BE2C (cell line): ENCODE data around the gene SLC6A9.
A peak's percentile ranks its signal among the peaks of the same experiment; 100 is the strongest.

ENCODE experiments used
- DNase-seq: peaks from one replicate; pipeline ENCODE4 v3.0.0-alpha.2; 2020
- H3K27me3 ChIP-seq: fragments of 250-450 bp; sonication (Bioruptor Pico); 2 replicates; pipeline ENCODE4 v1.5.1; 2020; ENCODE audit warnings: mild to moderate bottlenecking
- H3K36me3 ChIP-seq: fragments of 250-450 bp; sonication (Bioruptor Pico); 2 replicates; pipeline ENCODE4 v1.5.1; 2020; ENCODE audit warnings: mild to moderate bottlenecking
- H3K4me1 ChIP-seq: fragments of 250-450 bp; sonication (Bioruptor Pico); 2 replicates; pipeline ENCODE4 v1.5.1; 2020
- H3K4me3 ChIP-seq: 2 replicates; pipeline ENCODE4 v1.5.1; 2011; ENCODE audit warnings: low read depth, low read length
- H3K9me3 ChIP-seq: fragments of 250-450 bp; sonication (Bioruptor Pico); 2 replicates; pipeline ENCODE4 v1.5.1; 2020
- TF ChIP-seq, protein P1 (sequence below): IDR thresholded peaks from 2 replicates; pipeline ENCODE4 v1.5.1; 2012; ENCODE audit warnings: mild to moderate bottlenecking, low read depth, low read length

Gene SLC6A9

DNA sequence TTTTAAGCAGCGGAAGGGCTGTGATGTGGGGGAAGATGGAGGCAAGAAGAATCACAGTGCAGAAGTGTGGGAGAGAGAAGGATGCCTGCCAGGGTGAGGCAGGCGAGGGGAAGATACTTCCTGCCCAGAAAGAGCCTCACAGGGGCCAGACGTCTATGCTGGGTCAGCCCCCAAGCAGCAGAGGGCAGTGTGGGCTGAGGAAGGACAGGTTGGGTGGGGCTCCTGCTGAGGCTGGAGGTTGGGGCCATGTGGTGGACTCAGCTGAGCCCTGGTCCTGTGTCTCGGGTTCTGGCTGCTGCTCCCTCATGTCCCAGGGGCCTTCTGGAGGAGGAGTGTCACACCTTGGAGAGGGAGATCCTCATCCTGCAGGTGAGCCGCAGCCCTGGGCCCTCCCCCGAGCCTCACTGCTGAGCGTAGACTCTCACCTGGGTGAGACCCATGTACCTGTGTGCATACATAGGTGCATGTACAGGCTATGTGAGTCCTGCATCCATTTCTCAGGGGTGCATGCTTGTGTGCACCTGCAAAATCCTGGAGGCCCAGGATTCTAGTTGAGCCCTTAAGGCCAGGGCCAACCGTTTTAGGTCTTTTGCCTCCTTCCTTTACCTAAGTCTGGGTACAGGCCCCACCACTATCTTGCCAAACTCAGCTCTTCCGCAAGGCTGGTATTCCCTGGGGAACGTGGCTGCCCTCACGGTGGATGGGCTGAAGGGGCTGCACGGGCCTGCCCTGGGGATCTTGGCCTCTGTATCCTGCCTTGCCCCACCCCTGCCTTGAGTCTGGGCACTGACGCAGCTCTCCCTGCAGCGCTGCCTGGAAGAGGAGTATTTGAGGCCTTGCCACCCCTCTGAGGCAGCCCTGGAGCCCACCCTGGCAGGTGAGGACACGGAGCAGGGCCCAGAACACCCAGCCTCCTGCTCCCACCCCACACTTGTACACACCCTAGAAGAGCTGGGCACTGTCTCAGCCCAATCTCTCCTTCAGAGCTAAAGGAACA, 36.2 kb downstream of the SLC6A9 start:
- peak; percentile 61 for DNase-seq
- TF ChIP-seq, protein P1, sequence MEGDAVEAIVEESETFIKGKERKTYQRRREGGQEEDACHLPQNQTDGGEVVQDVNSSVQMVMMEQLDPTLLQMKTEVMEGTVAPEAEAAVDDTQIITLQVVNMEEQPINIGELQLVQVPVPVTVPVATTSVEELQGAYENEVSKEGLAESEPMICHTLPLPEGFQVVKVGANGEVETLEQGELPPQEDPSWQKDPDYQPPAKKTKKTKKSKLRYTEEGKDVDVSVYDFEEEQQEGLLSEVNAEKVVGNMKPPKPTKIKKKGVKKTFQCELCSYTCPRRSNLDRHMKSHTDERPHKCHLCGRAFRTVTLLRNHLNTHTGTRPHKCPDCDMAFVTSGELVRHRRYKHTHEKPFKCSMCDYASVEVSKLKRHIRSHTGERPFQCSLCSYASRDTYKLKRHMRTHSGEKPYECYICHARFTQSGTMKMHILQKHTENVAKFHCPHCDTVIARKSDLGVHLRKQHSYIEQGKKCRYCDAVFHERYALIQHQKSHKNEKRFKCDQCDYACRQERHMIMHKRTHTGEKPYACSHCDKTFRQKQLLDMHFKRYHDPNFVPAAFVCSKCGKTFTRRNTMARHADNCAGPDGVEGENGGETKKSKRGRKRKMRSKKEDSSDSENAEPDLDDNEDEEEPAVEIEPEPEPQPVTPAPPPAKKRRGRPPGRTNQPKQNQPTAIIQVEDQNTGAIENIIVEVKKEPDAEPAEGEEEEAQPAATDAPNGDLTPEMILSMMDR: peak; percentile 49
- Histone ChIP-seq H3K27me3 (no peaks in the 10 kb centered on the region), H3K4me3 (no peak overlapping the region), H3K9me3 (no peaks in the 10 kb centered on the region), H3K4me1 (peaks cover 19% of the 10 kb centered on the region), H3K36me3 (no peaks in the 10 kb centered on the region)

DNA sequence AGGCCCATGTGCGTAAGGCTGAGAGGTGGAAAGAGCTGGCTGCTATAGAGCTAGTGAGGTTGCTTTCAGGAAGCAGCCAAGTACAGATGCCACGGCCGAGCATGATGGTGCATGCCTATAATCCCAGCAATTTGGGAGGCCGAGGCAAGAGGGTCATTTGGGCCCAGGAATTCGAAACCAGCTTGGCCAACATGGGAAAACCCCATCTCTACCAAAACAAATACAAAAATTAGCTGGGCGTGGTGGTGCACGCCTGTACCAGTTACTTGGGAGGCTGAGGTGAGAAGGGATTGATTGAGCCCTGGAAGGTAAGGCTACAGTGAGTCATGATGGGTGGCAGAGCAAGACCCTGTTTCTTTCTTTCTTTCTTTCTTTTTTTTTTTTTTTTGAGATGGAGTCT, 37.2 kb downstream of the SLC6A9 start:
- Histone ChIP-seq H3K27me3 (no peaks in the 10 kb centered on the region), H3K4me1 (peaks cover 19% of the 10 kb centered on the region), H3K9me3 (no peaks in the 10 kb centered on the region), H3K4me3 (no peak overlapping the region), H3K36me3 (no peaks in the 10 kb centered on the region)
- TF ChIP-seq, protein P1: no peak
- DNase-seq: no peak

GRCh38 chr1:43993206-43993914, 37.9 kb downstream of the SLC6A9 start:
- no peaks in the 10 kb centered on the region for H3K9me3 ChIP-seq
- DNase-seq: no peak
- no peak overlapping the region for H3K4me3 ChIP-seq
- H3K27me3 ChIP-seq: no peaks in the 10 kb centered on the region
- no peaks in the 10 kb centered on the region for H3K36me3 ChIP-seq
- H3K4me1 ChIP-seq: peaks cover 19% of the 10 kb centered on the region
- TF ChIP-seq, protein P1: no peak

DNA sequence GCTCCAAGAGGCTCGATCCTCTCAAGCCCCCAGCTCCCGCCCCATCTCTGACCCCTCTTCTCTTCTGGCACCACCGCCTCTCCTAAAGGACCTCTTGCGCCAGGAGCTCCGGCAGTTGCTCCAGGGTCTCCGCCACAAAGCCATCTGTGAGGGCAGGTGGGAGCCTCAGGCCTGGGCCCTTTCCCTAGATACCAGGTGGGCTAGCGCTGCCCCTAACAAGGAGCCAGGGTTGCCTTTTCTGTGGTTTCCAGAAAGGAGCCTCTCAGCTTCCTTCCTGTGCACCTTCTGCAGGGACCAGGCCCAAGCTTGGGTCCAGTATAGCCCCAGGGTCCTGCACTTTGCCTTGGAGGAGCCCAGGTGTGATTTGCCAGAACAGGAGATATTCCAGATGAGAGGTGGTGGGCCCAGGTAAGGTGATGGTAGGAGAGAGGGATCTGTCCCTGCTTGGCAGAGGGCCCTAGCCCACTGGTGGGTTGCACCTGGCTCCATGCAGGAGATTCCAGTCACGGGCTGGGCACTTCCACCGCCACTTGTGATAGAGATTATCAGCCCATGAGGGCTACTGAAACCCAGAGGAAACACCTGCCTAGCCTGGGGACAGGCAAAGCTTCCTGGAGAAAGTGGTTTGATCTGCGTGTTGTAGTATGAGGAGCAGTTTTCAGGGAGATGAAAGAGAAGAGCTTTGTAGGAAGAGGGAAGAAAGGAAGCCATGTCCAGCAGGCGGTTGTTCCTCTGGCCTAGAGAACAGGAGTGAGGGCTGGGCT, 38.8 kb downstream of the SLC6A9 start:
- Histone ChIP-seq H3K4me3 (no peak overlapping the region), H3K36me3 (no peaks in the 10 kb centered on the region), H3K9me3 (no peaks in the 10 kb centered on the region), H3K4me1 (peaks cover 19% of the 10 kb centered on the region), H3K27me3 (no peaks in the 10 kb centered on the region)
- no peak for DNase-seq
- TF ChIP-seq, protein P1: no peak

- Histone ChIP-seq H3K27me3 (no peaks in the 10 kb centered on the region), H3K36me3 (no peaks in the 10 kb centered on the region), H3K9me3 (no peaks in the 10 kb centered on the region), H3K4me3 (peak within 1 kb of the TSS; percentile 57), H3K4me1 (peaks cover 13% of the 10 kb centered on the region)
- peak; percentile 69 for DNase-seq
- TF ChIP-seq, protein P1: no peak
These were observed 39.6 kb downstream of the SLC6A9 start, which contains the start of gene CCDC24 for GRCh38 chr1:43991476-43992231. Gene CCDC24 (plus strand): TSS chr1:43991599. CDS start chr1:43991879, 280 bp downstream.
